ENCODE measurements around the gene DGAT2L6.
"Not testable (repeated sequence)": the region's sequence is repeated elsewhere in the genome, so short reads cannot be mapped to it uniquely, and the experiment has no call there.

GRCh38 chrX:70243601-70244000 is 66.3 kb downstream of the DGAT2L6 start:
- not testable (repeated sequence) for TF ChIP-seq CTCF (IDR thresholded peaks at IDR 0.05 in 4 of 5, conservative IDR thresholded peaks at IDR 0.05 in 1 of 5); POLR2A (IDR thresholded peaks at IDR 0.05)

Measured in gastrocnemius medialis (tissue), 4 donors.